ENCODE measurements around the gene MMRN1.

MMRN1 gene

GRCh38 chr4:89997171-89997704, 102.6 kb downstream of the MMRN1 start:
- DNase-seq (ENCODE audit: low read depth in 2 of 2): no peak

GRCh38 chr4:89998469-89999011, 103.9 kb downstream of the MMRN1 start:
- DNase-seq (ENCODE audit: low read depth in 2 of 2): no peak

- DNase-seq (ENCODE audit: low read depth in 2 of 2): no peak
Measured at GRCh38 chr4:90001023-90001422, 106.4 kb downstream of the MMRN1 start.

GRCh38 chr4:90002441-90003062, 107.9 kb downstream of the MMRN1 start:
- DNase-seq (ENCODE audit: low read depth in 2 of 2): no peak
